GM11168 (cell line): ENCODE measurements around the gene TNFAIP2.
"Not testable (repeated sequence)": the region's sequence is repeated elsewhere in the genome, so short reads cannot be mapped to it uniquely, and the experiment has no call there.

Experiments used
- in situ Hi-C: fragments of 300-500 bp; cut with MboI; formaldehyde crosslinking; loops from one replicate; pipeline ENCODE4 v1.12.0; 2022; ENCODE audit warnings: low sequenced_read_pairs; ENCODE audit not compliant: unreplicated experiment

Gene TNFAIP2

DNA sequence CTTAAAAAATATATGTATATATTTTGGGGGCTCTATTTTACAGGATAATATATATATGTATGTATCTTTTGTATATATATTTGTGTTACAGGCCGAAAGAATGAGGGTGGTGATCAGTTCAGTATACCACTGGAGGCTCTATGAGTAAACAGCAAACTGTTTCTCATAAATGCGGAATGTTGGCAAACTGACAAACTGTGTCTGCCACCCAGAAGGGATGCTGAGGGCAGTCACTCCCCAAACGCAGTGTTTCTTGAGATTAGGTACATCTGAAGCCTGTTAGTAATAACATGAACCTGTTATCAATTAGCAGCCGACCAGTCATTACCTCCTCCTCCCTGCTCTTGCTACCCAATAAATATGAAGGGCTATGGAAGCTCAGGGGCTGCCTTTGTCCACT lies 20.8 kb downstream of the TNFAIP2 start:
- in situ Hi-C loops: loop anchor here (5.0 kb wide), 1 partner anchor 38 kb away; no protein-coding TSS in a partner anchor

DNA sequence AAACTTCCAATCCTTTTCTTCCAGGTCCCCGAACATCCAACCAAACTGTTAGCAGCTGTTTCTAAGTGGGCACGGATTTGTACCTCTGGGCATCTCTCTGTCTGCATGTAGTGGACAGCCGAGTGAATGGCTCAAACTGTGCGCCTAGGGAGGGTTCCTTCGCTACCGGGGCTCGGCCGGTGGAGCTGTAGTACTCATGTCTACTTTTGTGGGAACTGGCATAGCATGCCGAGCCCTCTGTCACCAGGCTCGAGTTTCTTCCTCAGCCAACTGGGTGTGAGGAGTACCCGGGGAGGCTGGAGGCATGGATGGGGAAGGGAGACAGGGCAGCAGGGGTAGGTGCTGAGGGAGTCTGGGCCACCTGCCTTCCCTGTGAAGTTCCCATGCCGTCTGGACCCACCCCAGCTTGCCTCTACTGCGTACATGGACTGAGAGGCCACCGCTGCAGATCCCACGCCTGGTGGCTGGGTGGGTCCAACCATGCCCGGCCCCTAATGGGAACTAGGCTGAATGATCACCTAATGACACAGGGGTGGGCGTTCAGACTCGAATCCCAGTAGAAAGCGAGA lies 23.0 kb downstream of the TNFAIP2 start:
- in situ Hi-C loops: no loop called here

- in situ Hi-C loops: no loop called here
These were observed 26.3 kb downstream of the TNFAIP2 start for GRCh38 chr14:103149351-103150237.

- in situ Hi-C loops: no loop called here
These were observed 28.1 kb downstream of the TNFAIP2 start for GRCh38 chr14:103151270-103151945.

- in situ Hi-C loops: no loop called here
These were observed 31.7 kb downstream of the TNFAIP2 start for GRCh38 chr14:103155010-103155409.

- in situ Hi-C loops: not testable (repeated sequence)
These were observed 32.2 kb downstream of the TNFAIP2 start for GRCh38 chr14:103155416-103155815.

DNA sequence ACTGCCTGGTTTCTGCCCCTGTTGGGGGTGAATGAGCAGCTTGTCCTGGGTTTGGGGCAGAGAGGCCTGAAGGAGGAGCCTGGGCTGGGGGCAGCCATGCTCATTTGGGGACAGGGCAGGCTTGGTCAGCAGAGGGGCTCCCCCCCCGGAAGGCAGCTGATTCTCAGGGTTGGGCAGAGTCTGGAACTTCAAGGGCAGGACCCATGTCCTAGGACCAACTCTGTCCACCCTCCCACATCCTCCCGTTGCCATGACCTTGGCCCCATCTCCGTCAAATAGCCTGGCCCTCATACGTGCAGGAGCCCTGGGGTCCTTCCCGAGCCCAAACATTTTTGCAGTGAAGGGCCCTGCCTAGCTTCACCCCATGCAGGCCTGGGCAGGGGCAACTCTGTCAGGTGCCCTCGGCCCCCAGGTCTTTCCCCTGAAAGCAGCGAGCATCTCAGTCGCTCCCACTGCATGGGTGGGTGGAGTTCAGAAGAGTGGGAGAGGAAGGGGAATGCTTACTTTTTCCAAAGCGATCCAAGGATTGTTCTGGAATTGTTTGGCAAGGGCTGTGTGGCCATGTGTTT lies 32.6 kb downstream of the TNFAIP2 start:
- in situ Hi-C loops: no loop called here

DNA sequence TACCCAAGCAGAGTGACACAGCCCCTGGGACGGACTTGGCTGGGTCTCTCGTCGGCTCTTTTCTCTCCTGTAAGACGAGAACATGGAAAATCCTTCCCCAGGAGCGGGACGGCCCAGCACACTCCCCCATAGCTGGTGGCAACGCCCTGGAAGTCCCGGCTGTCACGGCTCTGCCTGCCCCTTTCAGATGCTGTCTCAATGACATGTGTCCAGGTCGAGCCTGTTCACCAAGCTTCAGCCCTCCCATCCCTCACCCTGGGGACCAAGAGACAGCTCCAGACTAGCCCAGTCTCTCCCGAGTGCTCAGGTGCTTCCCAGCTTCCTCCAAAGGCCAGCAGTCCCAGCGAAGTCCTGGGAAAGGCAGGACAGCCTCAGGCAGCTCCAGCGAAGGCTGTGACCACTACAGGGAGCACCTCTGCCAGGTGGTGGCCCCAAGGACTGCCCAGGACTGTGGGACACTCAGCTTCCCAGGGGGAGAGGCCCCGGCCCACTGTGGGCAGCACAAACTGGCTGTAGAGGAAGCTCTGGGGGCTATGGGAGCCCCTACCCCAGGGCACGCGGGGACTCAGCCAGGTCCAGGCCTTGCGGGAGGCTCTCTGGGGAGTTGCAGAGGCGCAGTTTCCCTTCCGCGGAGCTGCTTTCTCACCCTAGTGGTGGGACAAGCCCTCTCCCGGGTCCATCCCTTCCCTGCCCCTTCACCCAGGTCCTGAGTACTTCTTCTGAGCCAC lies 33.6 kb downstream of the TNFAIP2 start:
- in situ Hi-C loops: no loop called here

GRCh38 chr14:103157969-103158368 lies 34.7 kb downstream of the TNFAIP2 start:
- in situ Hi-C loops: no loop called here

GRCh38 chr14:103158688-103159087 lies 35.4 kb downstream of the TNFAIP2 start:
- in situ Hi-C loops: no loop called here

DNA sequence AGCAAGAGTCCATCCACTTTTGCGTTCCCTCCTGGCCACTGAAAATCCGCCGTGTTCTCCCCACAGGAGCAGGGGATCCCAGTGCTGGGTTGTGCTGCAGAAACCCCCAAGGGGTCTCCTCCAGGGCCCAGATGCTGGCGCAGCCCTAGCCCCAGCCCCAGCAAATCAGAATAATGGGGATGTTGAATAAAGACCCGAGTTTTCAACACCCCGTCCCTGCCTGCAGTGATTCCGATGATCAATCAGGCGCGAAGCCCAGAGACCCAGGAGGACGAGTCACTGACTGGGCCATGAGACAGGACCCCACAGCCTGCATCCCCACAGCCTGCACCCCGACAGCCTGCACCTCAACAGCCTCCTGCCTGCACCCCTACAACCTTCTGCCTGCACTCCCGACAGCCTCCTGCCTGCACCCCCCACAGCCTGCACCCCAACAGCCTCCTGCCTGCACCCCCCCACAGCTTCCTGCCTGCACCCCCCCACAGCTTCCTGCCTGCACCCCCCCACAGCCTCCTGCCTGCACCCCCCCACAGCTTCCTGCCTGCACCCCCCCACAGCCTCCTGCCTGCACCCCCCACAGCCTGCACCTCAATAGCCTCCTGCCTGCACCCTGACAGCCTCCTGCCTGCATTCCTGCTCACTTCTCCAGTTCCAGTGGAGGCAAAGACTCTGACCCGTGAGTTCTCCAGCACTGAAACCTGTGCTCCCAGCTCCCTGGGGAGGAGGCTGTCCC lies 37.2 kb downstream of the TNFAIP2 start:
- in situ Hi-C loops: no loop called here

GRCh38 chr14:103161054-103161397 lies 37.8 kb downstream of the TNFAIP2 start:
- in situ Hi-C loops: no loop called here

DNA sequence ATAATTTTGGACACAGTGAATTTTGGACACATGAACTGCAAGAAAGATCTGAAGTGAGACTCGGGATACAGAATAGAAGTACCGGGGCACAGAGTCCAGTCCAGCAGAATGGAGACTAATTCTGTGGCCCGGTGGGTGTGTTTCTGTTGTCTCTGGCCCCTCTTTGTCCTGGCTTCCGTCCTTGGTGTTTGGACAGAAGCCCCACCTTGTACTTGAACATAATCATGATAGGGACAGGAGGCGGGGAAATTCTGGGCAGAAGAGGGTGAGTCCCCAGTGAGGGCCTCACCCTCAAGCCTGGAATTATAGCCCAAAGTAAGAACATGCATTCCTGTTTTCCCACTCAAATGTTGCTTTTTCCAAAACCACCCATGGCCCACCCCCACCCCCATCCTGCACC lies 39.9 kb downstream of the TNFAIP2 start:
- in situ Hi-C loops: no loop called here

DNA sequence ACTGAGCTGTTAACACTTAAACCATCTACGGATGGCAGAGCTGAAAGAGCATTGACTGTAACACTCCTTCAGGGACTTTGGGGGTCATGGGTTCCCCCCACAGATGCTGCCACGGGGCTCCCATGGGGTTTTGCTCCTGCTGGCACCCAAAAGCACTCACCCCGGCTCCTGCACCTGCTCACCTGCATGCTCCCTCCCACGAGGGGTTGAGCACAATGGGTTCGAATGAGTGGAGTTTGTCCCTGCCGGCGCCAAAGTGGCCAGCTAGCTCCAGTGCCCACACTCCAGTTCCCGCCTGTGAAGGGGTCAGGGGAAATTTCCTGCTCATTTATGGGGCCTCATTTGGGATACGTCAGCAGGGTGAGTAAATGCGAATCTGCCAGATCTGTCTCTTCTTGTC lies 40.7 kb downstream of the TNFAIP2 start:
- in situ Hi-C loops: no loop called here

- in situ Hi-C loops: no loop called here
These were observed 41.5 kb downstream of the TNFAIP2 start for GRCh38 chr14:103164779-103165178.

- in situ Hi-C loops: no loop called here
These were observed 42.1 kb downstream of the TNFAIP2 start for GRCh38 chr14:103165323-103165722.

GRCh38 chr14:103169954-103170353 lies 46.7 kb downstream of the TNFAIP2 start:
- in situ Hi-C loops: no loop called here

- in situ Hi-C loops: not testable (repeated sequence)
These were observed 47.9 kb downstream of the TNFAIP2 start for GRCh38 chr14:103171206-103171605.

- in situ Hi-C loops: no loop called here
These were observed 49.7 kb downstream of the TNFAIP2 start for GRCh38 chr14:103172921-103173320.

GRCh38 chr14:103173887-103174286 lies 50.6 kb downstream of the TNFAIP2 start:
- in situ Hi-C loops: not testable (repeated sequence)
